ENCODE data around the gene RSBN1. TPM values are rescaled to one million over a fixed set of nuclear protein-coding genes. Genes with fewer than 3 reads are reported as not detected.

RSBN1 gene
- total RNA-seq = 13.2 and 15.4 TPM in 2 replicates

DNA sequence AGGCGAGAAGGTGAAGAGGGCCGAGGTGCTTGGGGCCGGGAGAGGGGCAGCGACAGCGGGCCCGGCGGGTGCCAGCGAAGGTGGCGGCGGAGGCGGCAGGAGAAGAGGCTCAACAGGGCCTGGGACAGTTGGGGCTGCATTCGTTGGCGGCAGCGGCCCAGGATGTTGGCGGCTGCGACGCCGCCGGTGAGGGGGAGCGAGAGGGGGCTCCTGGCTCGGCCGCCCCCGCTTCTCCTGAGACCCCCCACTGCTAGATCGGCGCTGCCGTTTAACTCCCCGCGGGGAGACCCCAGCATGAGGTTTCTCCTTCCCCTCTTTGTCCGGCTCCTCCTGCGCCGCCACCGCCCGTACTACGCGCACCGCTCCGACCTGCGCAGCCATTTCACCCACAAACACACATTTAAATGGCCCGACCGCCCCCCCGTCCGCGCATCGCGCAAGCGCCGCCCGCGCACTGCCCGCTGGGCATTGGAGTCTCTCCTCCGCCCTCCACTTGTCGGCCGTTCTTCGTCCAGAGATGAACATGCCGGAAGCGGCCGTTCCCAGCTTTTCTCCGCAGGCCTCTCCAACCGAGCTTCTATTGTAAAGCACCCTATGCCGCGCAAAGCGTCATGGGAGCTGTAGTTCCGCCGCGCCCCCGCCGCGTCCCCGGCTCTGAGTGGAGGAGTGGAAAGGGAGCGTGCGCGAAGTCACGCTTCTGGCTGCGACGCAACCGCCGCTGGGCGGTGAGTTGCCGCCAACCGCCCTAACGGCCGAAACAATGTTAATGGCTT is at the start of gene RSBN1:
TSS of gene RSBN1 (minus strand) at position 589 of the 773 bp plus-strand sequence. CDS start at position 525, 64 bp downstream.

DNA sequence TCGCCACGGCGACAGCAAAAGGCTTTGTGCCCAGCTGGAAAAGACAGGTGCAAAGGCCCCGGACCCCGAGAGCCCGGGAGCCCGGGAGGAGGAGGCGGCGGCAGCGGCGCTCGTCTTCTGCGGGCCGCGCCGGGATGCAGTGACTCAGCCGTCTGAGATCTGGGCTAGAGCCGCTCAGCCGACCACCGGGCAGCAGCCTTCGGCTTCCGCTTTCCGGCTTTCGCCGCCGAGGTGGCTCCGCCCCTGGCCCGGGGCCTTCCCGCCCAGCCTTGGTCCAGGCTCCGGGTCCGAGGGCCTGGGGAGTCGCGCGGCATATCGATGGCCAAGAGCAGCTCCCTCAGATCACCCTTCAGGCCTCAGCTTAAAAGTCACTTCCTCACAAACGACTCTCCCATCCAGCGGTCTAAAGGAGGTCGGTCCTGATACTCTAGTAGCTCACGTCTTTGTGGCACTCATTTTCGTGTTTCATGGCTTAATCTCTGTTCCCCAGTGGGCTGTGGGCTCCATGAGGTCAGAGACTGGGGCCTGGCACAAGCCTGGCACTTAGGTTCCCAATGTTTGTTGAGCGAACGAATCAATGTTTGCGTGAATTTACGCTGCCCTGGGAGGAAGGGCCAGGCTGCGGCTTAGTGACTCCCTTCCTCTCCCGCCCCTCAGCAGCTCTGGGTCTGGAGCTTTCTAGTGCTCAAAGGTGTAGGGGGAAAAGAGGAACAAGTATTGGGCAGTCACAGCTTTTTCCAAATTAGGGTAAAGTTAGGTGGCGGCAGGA is 52.8 kb downstream of the RSBN1 start, which contains the start of gene PHTF1:
TSS of gene PHTF1 (minus strand) at position 154 of the 769 bp plus-strand sequence. CDS start 783 bp downstream, outside the sequence.

Other genes with a start within 250 kb of the RSBN1 start
- 6.6 and 16.6 TPM in 2 replicates for gene PHTF1, start 53.0 kb downstream of the RSBN1 start, total RNA-seq
- gene PTPN22, start 59.2 kb upstream of the RSBN1 start, total RNA-seq = 0.21 and 0.96 TPM in 2 replicates
- gene BCL2L15, start 75.1 kb upstream of the RSBN1 start, total RNA-seq = 1.2 TPM in 1 of 2 replicates, not detected in the other
- gene AP4B1, start 92.3 kb upstream of the RSBN1 start, total RNA-seq = 6.6 and 8.7 TPM in 2 replicates
- gene DCLRE1B, start 92.8 kb upstream of the RSBN1 start, total RNA-seq = 1.3 and 2.7 TPM in 2 replicates
- 19.8 and 21.0 TPM in 2 replicates for gene HIPK1, start 116.8 kb upstream of the RSBN1 start, total RNA-seq
- 0.24 TPM in 1 of 2 replicates, not detected in the other for gene OLFML3, start 167.0 kb upstream of the RSBN1 start, total RNA-seq